SKM-1 treated with dmso at 0.1 percent for 144 hours (cell line): Measurements from ENCODE around the gene PAM.
"Not testable (repeated sequence)": the region's sequence is repeated elsewhere in the genome, so short reads cannot be mapped to it uniquely, and the experiment has no call there.

Experiments used
- DNase-seq: peaks from one replicate; lab custom pipeline; 2025; ENCODE audit not compliant: unreplicated experiment; lab: John Stamatoyannopoulos, UW

PAM gene

DNA sequence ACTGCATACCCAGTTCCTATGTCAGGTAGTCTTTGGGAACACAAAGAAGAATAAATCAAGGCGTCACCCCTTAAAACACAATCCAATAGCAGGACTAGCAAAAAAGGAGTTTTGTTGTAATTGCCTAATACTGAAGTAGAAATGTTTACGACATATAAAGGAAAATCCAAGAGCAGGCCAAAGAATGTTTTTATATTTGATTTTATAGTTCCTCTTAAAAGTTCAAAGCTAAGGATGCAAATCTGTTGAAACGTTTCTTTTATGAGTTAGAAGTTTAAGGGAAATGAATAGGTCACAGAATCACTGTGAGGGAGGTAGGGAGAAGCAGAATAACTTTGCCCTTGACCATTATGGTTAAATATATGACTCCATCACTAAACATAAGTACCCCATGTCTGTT, 136.1 kb downstream of the PAM start:
- no peak for DNase-seq

GRCh38 chr5:102893942-102894341, 138.8 kb downstream of the PAM start:
- DNase-seq, result no peak

- no peak for DNase-seq
These were observed 140.1 kb downstream of the PAM start for GRCh38 chr5:102895234-102895633.

DNA sequence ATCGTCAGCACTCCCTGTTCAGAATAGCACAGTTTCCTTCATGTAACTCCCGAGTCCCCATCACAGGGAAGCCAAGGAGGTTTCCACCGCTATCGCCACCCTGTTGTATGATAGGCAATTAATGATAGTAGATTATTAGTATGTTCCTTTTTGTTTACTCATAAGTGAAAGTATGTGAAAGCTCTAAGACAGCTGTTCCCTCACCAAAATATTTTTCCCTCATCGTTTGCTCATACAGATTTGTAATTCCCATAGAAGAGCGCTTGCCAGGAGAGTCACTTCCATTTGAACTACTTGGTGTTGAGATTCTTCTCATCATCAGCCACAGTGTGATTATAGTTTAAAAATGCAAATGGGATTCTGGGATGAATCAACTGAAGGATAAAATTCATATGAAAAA, 140.9 kb downstream of the PAM start:
- no peak for DNase-seq

GRCh38 chr5:102901424-102902134, 146.5 kb downstream of the PAM start:
- no peak for DNase-seq

DNA sequence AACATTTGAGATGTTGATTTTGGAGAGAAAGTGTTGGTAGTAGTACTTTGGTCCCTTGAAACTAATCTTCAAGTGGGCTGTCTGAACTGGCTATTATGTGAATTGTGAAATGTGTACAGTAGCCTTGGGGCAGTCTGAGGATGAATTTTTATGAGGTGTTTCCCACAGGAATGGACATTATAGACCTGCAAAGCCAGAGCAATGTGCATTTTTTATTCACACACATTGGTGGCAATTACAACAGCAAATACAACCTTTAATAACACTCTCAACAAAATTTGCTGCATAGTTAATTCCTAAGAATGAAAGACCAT, 147.0 kb downstream of the PAM start:
- DNase-seq, result no peak

- no peak for DNase-seq
These were observed 147.5 kb downstream of the PAM start for GRCh38 chr5:102902647-102903046.

- DNase-seq, result no peak
These were observed 148.2 kb downstream of the PAM start for GRCh38 chr5:102903074-102903871.

DNA sequence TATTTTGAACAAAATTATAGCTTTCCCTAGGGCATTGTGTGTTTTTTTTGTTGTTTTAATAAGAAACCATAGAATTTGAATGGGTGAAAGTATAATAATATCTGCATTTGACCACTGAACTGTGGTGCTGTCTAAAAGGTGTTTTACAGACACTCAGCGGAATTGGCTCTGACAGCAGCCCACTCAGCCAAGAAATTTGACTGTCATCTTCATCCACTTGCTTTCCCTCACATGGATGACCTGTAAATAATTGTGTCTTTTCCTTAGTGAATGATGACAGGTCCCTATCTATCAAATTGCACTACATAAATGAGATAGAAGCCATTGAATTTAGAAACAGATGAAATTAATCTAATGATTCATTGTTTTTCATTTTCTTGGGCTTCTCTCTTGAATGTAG, 150.0 kb downstream of the PAM start:
- no peak for DNase-seq

DNA sequence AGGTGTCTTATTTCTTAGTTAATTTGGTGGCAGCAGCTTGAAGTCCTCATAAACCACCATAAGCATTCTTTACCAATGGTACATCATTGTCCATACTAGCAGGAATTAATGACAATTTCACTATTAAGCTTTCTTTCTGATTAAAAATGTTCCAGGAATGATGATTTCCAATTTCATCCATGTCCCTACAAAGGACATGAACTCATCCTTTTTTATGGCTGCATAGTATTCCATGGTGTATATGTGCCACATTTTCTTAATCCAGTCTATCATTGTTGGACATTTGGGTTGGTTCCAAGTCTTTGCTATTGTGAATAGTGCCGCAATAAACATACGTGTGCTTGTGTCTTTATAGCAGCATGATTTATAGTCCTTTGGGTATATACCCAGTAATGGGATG, 152.0 kb downstream of the PAM start:
- not testable (repeated sequence) for DNase-seq

- DNase-seq, result no peak
These were observed 155.4 kb downstream of the PAM start for GRCh38 chr5:102910240-102911226.

DNA sequence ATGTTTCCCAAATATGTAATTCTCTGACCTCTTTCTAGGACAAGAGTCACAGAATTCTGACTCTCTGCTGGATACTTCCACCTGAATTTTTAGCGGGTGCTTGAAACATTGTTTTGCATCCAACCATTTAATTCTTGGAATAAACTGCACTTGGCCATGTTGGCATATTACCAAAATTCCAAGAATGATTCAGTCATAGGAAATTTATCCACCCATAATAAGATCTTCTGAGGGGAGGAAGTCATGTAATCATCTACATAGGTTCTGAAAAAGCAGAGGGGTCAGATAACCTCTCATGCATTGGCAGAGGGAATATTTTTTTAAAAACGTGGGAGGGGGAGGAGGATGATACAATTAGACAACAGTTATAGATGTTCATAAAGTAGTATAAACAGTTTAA, 156.9 kb downstream of the PAM start:
- DNase-seq, result no peak

GRCh38 chr5:102916109-102916508, 161.0 kb downstream of the PAM start:
- DNase-seq, result no peak

DNA sequence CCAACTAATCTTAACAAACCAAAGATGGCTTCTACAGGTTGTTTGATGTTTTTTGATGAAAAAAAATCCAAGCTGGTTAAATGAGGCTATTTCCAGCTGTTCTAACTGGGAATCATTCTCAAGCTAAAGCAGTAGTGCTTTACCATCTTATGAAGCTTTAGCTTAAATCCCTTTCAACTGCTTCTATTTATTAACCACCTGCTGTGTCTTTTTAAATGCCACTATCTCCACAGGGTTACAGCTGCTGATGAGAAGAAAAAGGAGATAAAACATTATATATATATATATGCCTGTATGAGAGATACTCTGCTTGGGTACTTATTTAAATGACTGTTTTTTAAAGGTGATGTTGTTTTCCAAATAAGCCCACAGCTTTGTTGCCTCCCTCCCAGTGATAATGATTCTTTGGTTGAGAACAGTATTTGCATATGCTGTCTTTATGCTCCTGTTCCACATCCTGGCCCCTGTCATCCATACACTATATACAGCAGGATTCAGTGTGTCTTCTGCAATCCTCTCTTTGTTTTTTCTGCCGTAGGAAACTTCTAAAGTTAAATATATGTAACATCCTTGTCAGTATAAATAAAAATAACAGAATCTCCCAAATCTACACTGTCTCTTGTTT, 164.0 kb downstream of the PAM start:
- DNase-seq, result no peak

- DNase-seq, result no peak
These were observed 165.7 kb downstream of the PAM start for GRCh38 chr5:102920762-102921161.

DNA sequence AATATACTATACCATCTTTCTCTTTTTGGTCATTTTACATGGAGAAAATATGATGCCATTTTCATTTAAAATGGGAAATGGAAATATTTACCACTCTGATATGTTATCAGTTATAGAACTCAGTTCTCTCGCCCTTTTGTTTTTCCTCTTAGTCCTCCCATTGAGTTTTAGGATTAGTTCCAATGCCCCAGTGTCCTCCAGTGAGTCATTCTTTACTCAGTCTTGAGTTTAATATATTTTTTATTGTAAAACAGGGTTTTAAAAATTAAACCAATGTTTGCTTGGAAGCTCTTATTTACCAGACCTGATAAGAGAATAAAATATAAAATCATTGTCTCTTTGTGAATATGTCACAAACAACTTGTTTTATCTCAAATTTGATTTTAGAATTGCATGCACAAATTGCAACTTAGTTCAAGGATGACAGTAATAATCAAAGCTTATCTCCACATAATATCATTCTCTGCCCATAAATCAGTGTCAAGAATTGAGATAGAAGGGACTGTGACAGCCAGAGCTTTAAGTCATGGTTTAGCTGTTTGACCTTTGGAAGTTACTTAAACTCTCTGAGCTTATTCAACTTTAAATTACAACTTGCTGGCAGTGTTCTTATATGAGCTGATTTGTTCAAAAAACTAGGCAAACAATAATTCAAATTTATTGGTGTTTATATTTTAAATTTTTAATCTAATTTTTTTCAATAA, 166.4 kb downstream of the PAM start:
- DNase-seq, result no peak

DNA sequence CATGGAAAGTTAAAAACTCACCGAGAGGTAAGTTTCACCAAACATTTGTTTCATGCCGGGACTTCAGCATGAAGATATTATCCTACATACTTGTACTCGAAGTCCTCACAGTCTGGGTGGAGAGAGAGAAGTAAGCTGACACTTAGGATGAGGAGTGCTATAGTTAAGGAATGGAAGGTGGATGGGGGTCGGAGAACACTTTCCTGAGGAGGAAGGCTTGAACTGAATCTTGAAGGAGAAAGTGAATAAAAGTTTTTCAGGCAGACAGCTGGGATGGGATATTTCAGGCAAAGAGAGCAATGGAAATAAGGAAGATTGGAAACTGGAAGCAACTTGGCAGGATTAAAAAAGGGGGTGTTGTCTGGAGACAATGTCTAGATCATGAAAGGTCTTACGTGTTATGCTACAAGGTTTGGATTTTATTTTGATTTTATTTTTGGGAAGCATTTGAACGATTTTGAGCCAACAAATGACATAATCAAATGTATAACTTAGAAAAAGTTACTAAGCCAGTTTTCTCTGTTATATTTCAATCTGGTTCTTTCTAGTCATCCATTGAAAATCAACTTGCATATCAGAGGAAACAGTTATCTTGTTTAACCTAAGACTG, 167.1 kb downstream of the PAM start:
- no peak for DNase-seq

DNA sequence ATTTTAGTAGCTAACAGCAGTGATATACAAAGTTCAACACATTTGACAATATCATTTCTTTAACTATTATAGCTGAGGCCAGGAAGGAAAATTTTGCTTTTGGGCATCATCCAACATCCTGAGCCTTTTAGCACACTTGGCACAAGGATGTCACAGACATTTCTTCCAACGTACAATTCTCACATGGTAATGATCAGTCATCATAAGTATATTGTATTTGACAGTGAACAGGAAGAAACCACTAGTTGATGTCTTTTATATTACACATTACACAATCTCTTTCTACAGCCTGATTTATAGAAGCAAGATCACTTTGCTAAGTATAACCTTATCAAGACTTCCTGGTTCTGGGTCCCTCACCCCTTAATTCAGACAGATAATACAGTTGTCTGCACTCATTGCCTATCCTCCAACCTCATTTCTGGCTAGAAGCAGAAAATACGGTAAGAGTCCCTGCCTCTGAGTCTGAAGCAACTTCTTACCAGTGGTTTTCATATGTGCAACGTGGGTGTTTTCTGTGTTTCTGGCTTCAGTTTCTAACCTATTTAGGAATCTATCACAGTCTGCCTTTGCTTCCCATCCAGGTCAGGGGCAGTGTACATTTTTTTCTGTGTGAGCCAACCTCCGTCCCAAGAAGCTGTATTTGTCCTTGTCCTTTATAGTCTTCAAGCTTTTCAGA, 167.8 kb downstream of the PAM start:
- no peak for DNase-seq

DNA sequence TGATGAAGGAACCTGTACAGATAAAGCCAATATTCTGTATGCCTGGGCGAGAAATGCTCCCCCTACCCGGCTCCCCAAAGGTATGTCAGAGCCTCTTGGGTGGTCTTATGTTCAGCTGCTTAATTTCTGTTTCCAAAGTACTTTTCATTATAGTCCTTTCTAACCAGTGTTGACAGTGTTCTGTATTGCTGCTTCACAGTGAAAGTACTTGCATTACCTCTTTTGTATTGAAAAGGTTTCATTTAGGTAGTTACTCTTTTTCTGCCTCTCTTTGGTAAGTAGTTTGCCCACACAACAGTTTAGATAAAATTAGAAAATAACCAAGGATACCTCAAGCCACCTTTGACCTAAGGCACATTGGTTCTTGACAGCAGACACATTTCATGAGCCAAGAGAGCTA, 169.9 kb downstream of the PAM start:
- DNase-seq, result no peak

DNA sequence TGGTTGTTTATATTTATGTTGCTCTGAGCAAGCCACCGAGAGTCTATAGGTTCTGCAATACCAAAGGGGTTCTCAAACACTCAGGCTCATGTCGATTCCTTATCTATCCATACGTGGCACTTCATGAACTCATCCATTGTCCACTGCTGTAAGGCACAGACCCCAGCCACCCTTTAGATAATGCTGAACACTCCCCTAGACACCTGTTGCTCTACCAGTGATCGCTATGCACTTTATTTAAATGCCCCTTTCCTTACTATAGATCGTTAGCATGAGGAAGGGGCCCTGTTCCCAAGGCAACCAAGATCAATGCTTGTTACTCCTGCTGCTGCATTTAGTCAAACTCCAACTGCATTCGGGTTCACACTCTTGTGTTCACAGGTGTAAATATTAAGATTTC, 171.9 kb downstream of the PAM start:
- DNase-seq, result no peak
